ENCODE data around the gene LRRC36. TPM values are rescaled to one million over a fixed set of nuclear protein-coding genes. Genes with fewer than 3 reads are reported as not detected.

The LRRC36 gene
- total and polyA plus RNA-seq, 2 donors (not counting 3 experiments of a cell fraction or from before 2014, with no cell fraction given) = 0.30 to 2.0 TPM

DNA sequence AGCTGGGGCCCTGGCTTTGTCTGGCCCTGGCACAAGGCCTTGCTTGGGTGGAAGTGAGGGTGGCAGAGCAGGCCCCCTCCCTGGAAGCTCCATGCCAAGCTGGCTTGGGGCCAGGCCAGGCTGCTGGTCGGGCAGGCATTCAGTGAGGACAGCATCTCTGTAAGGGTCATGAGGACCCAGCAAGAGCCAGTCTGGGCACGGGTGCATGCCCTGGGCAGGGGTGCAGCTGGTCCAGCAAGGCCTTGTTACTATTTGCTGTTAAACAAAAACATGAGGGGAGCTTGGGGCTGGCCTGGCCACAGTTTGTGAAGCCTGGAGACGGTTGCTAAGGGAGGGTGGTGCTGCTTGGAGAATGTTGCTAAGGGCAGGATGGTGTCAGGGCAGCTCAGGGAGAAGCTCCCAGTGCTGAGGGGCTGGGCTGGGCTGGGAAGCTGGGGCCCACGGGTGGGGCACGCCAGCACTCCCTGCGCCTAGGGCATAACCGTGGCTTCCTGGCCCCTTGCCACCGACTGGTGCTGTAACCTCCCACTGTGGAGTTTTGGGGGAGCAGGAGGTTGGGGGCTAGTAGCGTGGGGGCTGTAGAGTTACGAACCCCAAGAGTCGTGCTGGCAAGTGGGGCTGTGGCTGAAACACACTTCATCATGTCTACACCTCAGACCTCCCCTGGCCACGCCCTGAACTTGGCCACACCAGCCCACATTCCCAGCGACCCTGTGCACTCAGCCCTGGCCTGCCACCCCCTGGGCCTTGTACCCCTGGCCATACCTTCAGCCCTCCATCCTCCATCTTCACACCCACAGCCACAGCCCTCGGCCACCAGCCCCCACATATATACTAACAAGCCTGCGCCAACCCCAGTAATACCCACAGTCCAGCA lies 65.0 kb downstream of the LRRC36 start:
- Histone ChIP-seq H4K20me1 (replicated peaks; ENCODE audit: control insufficient read depth, extremely low read depth, insufficient read depth, low read length) (no peaks in the 10 kb centered on the region), H3K4me2 (ENCODE audit: insufficient read depth, low read length) (no peak overlapping the region), H3K9me1 (replicated peaks; ENCODE audit: control insufficient read depth, extremely low read depth, insufficient read depth, low read length) (no peaks in the 10 kb centered on the region), H3K27me3 (ENCODE audit: control insufficient read depth in 2 of 2, insufficient read depth in 2 of 2, low read length in 2 of 2) (peaks cover 9 to 11% of the 10 kb centered on the region in 2 experiments), H3K27ac (ENCODE audit: insufficient read depth, low read depth, low read length) (no peak overlapping the region), H3K36me3 (ENCODE audit: control insufficient read depth in 2 of 2, extremely low read depth in 1 of 2, insufficient read depth in 2 of 2, low read length in 2 of 2) (no peaks in the 10 kb centered on the region), H3K9ac (replicated peaks; ENCODE audit: extremely low read depth, insufficient read depth, low read length) (no peak overlapping the region), H2AFZ (ENCODE audit: low read depth, low read length) (no peak overlapping the region), H3K79me2 (ENCODE audit: control insufficient read depth, insufficient read depth, low read length) (no peaks in the 10 kb centered on the region), H3K9me3 (replicated peaks; ENCODE audit: control insufficient read depth, insufficient read depth, low read length) (no peaks in the 10 kb centered on the region), H3K4me1 (ENCODE audit: control insufficient read depth, extremely low read depth, insufficient read depth, low read length) (peaks cover 13% of the 10 kb centered on the region), H3K4me3 (replicated peaks in 1 of 3; ENCODE audit: insufficient read depth in 1 of 3, low read depth in 1 of 3, low read length in 3 of 3) (no peak overlapping the region)
- no TSS peak for BruUV-seq (replicated peaks)
- ChIA-PET CTCF (interaction anchor here (0.6 to 3.1 kb wide), 7 partner anchors 17 to 131 kb away, joined by 3 to 34 read pairs (median 4); partner anchors contain the start of genes KCTD19 and LRRC36), POLR2A (no interaction called here)
- no peak for FAIRE-seq
- TF ChIP-seq JUN (IDR thresholded peaks at IDR 0.05; ENCODE audit: borderline replicate concordance, insufficient read depth, insufficient read length, low read depth) = no peak
- no peak for TF ChIP-seq POLR2A (IDR thresholded peaks at IDR 0.05; ENCODE audit: low read depth, low read length)
- no peak for TF ChIP-seq EZH2 (IDR thresholded peaks at IDR 0.05; ENCODE audit: borderline replicate concordance, low read depth, low read length, severe bottlenecking)
- TF ChIP-seq POLR2AphosphoS5 (IDR thresholded peaks at IDR 0.05; ENCODE audit: insufficient read depth, low read depth, low read length) = no peak
- TF ChIP-seq, protein P1, sequence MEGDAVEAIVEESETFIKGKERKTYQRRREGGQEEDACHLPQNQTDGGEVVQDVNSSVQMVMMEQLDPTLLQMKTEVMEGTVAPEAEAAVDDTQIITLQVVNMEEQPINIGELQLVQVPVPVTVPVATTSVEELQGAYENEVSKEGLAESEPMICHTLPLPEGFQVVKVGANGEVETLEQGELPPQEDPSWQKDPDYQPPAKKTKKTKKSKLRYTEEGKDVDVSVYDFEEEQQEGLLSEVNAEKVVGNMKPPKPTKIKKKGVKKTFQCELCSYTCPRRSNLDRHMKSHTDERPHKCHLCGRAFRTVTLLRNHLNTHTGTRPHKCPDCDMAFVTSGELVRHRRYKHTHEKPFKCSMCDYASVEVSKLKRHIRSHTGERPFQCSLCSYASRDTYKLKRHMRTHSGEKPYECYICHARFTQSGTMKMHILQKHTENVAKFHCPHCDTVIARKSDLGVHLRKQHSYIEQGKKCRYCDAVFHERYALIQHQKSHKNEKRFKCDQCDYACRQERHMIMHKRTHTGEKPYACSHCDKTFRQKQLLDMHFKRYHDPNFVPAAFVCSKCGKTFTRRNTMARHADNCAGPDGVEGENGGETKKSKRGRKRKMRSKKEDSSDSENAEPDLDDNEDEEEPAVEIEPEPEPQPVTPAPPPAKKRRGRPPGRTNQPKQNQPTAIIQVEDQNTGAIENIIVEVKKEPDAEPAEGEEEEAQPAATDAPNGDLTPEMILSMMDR (IDR thresholded peaks at IDR 0.05; ENCODE audit: extremely low read depth in 1 of 2, insufficient read depth in 1 of 2, low read depth in 1 of 2, low read length in 2 of 2) = no peak
- no peak for TF ChIP-seq FOS (IDR thresholded peaks at IDR 0.05; ENCODE audit: borderline replicate concordance, insufficient read depth, low read length)
- TF ChIP-seq GATA2 (IDR thresholded peaks at IDR 0.05; ENCODE audit: insufficient read depth, insufficient read length, low read depth, low read length) = no peak
- TF ChIP-seq MYC (IDR thresholded peaks at IDR 0.05; ENCODE audit: low read depth, low read length) = no peak
- TF ChIP-seq, protein P2, sequence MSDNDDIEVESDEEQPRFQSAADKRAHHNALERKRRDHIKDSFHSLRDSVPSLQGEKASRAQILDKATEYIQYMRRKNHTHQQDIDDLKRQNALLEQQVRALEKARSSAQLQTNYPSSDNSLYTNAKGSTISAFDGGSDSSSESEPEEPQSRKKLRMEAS (IDR thresholded peaks at IDR 0.05; ENCODE audit: insufficient read depth, insufficient read length) = no peak
- intact Hi-C loops (cut with micrococcal nuclease) = loop anchor here (10.0 kb wide), 2 partner anchors 197 to 437 kb away; partner anchors contain the start of genes E2F4, ELMO3 and EXOC3L1
- dilution Hi-C loops (cut with MboI; ENCODE audit: extremely low pct_ligation_motif_present, low sequenced_read_pairs) = no loop called here
- DNase-seq (ENCODE audit: low read depth, low spot score) = no peak
